ENCODE results near the gene MIGA2. TPM values are rescaled to one million over a fixed set of nuclear protein-coding genes. Genes with fewer than 3 reads are reported as not detected.

The MIGA2 gene
- total RNA-seq, 1 donor from 2014 or later, result 27.5 TPM

DNA sequence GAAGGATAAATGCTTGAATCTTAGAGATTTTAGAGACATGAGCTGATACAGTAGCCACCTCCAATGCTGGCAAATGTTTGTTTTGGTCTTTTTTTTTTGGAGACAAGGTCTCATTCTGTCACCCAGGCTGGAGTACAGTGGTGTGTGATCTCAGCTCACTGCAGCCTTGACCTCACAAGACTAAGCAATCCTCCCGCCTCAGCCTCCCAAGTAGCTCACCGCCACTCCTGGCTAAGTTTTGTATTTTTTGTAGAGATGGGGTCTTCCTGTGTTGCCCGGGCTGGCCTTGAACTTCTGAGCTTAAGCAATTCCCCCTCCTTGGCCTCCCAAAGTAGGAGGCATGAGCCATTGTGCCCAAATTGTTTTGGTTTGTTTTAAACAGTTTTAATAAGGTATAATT, 37.7 kb downstream of the MIGA2 start:
- H3K27ac Mint-ChIP-seq (ENCODE audit: unreplicated experiment), result no peak overlapping the region
- no peaks in the 10 kb centered on the region for H3K27me3 Mint-ChIP-seq (ENCODE audit: unreplicated experiment)
- peaks cover 2% of the 10 kb centered on the region for H3K36me3 Mint-ChIP-seq (ENCODE audit: unreplicated experiment)
- H3K9me3 Mint-ChIP-seq (ENCODE audit: unreplicated experiment), result no peaks in the 10 kb centered on the region
- no peak for DNase-seq (ENCODE audit: extremely low spot score, unreplicated experiment)
- no peak overlapping the region for H3K4me3 Mint-ChIP-seq (ENCODE audit: unreplicated experiment)
- H3K4me1 Mint-ChIP-seq (ENCODE audit: unreplicated experiment), result no peaks in the 10 kb centered on the region
- TF ChIP-seq, protein P1, sequence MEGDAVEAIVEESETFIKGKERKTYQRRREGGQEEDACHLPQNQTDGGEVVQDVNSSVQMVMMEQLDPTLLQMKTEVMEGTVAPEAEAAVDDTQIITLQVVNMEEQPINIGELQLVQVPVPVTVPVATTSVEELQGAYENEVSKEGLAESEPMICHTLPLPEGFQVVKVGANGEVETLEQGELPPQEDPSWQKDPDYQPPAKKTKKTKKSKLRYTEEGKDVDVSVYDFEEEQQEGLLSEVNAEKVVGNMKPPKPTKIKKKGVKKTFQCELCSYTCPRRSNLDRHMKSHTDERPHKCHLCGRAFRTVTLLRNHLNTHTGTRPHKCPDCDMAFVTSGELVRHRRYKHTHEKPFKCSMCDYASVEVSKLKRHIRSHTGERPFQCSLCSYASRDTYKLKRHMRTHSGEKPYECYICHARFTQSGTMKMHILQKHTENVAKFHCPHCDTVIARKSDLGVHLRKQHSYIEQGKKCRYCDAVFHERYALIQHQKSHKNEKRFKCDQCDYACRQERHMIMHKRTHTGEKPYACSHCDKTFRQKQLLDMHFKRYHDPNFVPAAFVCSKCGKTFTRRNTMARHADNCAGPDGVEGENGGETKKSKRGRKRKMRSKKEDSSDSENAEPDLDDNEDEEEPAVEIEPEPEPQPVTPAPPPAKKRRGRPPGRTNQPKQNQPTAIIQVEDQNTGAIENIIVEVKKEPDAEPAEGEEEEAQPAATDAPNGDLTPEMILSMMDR (IDR thresholded peaks at IDR 0.05), result no peak

DNA sequence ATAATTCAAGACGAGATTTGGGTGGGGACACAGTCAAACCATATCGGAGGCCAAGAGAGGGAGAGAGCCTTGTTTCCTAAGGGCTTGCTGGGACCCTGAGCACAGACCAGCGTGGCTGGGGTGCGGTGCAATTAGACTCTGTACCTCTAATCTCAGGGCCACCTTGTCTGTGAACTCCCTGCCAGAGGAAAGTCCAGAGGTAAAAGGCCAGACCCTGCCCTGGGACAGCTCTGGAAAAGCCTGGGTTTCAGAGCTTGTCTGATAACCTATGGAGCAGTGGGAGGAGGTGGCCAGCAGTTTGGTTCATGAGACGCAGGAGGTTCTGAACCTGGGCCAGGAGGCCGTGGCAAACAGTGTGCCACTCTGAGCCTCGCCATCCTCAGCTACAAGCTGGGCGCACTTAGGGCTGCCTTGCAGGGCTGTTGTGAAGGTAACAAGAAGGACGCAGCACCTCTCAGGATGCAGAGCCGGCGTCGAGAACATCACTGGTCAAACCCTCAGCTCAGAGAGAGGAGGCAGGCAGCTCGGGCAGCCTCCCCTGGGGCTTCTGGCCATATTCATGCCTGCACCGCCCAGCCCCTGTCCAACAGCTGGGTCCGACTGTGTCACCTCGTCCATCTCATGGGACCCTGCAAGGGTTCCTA, 39.7 kb downstream of the MIGA2 start:
- H3K9me3 Mint-ChIP-seq (ENCODE audit: unreplicated experiment), result no peaks in the 10 kb centered on the region
- H3K4me3 Mint-ChIP-seq (ENCODE audit: unreplicated experiment), result no peak overlapping the region
- H3K27me3 Mint-ChIP-seq (ENCODE audit: unreplicated experiment), result no peaks in the 10 kb centered on the region
- no peaks in the 10 kb centered on the region for H3K36me3 Mint-ChIP-seq (ENCODE audit: unreplicated experiment)
- no peak overlapping the region for H3K27ac Mint-ChIP-seq (ENCODE audit: unreplicated experiment)
- peaks cover 7% of the 10 kb centered on the region for H3K4me1 Mint-ChIP-seq (ENCODE audit: unreplicated experiment)
- no peak for DNase-seq (ENCODE audit: extremely low spot score, unreplicated experiment)
- TF ChIP-seq, protein P1 (IDR thresholded peaks at IDR 0.05), result no peak

DNA sequence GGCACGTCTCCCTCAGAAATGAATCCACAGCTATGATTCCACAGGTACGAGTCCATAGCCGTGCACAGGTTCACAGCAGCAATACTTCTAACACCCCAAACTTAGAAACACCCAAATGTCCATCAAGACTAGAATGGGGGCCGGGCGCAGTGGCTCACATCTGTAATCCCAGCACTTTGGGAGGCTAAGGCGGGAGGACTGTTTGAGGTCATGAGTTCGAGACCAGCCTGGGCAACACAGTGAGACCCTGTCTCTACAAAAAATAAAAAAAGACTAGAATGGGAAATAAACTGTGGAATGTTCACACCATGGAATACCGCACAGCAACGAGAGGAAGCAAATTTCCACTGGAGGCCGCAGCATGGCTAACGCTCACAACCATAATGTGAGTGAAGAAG, 40.2 kb downstream of the MIGA2 start:
- Mint-ChIP-seq H3K36me3 (ENCODE audit: unreplicated experiment) (no peaks in the 10 kb centered on the region), H3K4me3 (ENCODE audit: unreplicated experiment) (no peak overlapping the region), H3K4me1 (ENCODE audit: unreplicated experiment) (peaks cover 10% of the 10 kb centered on the region), H3K9me3 (ENCODE audit: unreplicated experiment) (no peaks in the 10 kb centered on the region), H3K27me3 (ENCODE audit: unreplicated experiment) (no peaks in the 10 kb centered on the region), H3K27ac (ENCODE audit: unreplicated experiment) (no peak overlapping the region)
- no peak for DNase-seq (ENCODE audit: extremely low spot score, unreplicated experiment)
- TF ChIP-seq, protein P1 (IDR thresholded peaks at IDR 0.05), result no peak

DNA sequence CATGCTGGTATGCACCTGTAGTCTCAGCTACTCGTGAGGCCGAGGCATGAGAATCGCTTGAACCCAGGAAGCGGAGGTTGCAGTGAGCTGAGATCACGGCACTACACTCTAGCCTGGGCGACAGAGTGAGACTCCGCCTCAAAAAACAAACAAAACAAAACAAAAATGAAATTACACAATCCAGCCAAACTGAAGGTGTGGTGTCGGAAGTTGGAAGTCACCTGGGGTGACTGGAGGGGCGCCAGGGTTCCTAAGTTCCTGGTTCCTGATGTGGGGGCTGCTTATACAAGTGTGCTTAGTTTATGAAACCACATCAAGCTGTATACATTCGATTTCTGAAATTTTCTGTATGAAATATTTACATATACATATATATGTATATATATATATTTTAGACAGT, 40.8 kb downstream of the MIGA2 start:
- Mint-ChIP-seq H3K36me3 (ENCODE audit: unreplicated experiment) (no peaks in the 10 kb centered on the region), H3K27ac (ENCODE audit: unreplicated experiment) (no peak overlapping the region), H3K4me3 (ENCODE audit: unreplicated experiment) (no peak overlapping the region), H3K4me1 (ENCODE audit: unreplicated experiment) (peaks cover 13% of the 10 kb centered on the region), H3K27me3 (ENCODE audit: unreplicated experiment) (no peaks in the 10 kb centered on the region), H3K9me3 (ENCODE audit: unreplicated experiment) (no peaks in the 10 kb centered on the region)
- no peak for DNase-seq (ENCODE audit: extremely low spot score, unreplicated experiment)
- TF ChIP-seq, protein P1 (IDR thresholded peaks at IDR 0.05), result no peak

- peak overlapping the region; percentile 52 for H3K4me3 Mint-ChIP-seq (ENCODE audit: unreplicated experiment)
- no peak for DNase-seq (ENCODE audit: extremely low spot score, unreplicated experiment)
- H3K4me1 Mint-ChIP-seq (ENCODE audit: unreplicated experiment), result peaks cover 15% of the 10 kb centered on the region
- no peaks in the 10 kb centered on the region for H3K9me3 Mint-ChIP-seq (ENCODE audit: unreplicated experiment)
- H3K27ac Mint-ChIP-seq (ENCODE audit: unreplicated experiment), result no peak overlapping the region
- TF ChIP-seq, protein P1 (IDR thresholded peaks at IDR 0.05), result no peak
- no peaks in the 10 kb centered on the region for H3K36me3 Mint-ChIP-seq (ENCODE audit: unreplicated experiment)
- no peaks in the 10 kb centered on the region for H3K27me3 Mint-ChIP-seq (ENCODE audit: unreplicated experiment)
Measured at GRCh38 chr9:129078691-129079503, 42.5 kb downstream of the MIGA2 start.

All from osteocyte (in vitro differentiated cells).